Type B pancreatic cell (in vitro differentiated cells): ENCODE data around the gene RANBP3. TPM values are rescaled to one million over a fixed set of nuclear protein-coding genes. Genes with fewer than 3 reads are reported as not detected.

Experiments
- DNase-seq: peaks from one replicate; pipeline ENCODE4 v3.0.0; 2021; ENCODE audit warnings: mixed read lengths; ENCODE audit not compliant: unreplicated experiment; ENCODE audit errors: extremely low spot score
- H3K27ac Mint-ChIP-seq: 2 replicates; pipeline ENCODE4 v1.8.0; 2021; ENCODE audit warnings: mild to moderate bottlenecking, mixed read lengths
- H3K27me3 Mint-ChIP-seq: 2 replicates; pipeline ENCODE4 v1.8.0; 2021; ENCODE audit warnings: mixed read lengths
- H3K36me3 Mint-ChIP-seq: 2 replicates; pipeline ENCODE4 v1.8.0; 2021; ENCODE audit warnings: mixed read lengths
- H3K4me1 Mint-ChIP-seq: one replicate; pipeline ENCODE4 v1.8.0; 2021; ENCODE audit warnings: mixed read lengths; ENCODE audit not compliant: unreplicated experiment
- H3K4me3 Mint-ChIP-seq: 2 replicates; pipeline ENCODE4 v1.8.0; 2021; ENCODE audit warnings: mild to moderate bottlenecking, mixed read lengths
- H3K9me3 Mint-ChIP-seq: 2 replicates; pipeline ENCODE4 v1.8.0; 2021; ENCODE audit warnings: mixed read lengths
- CTCF ChIP-seq: fragments of 200-600 bp; sonication (generic); conservative IDR thresholded peaks from 2 replicates; pipeline ENCODE4 v1.5.0; 2021; ENCODE audit warnings: antibody characterized with exemption, mild to moderate bottlenecking
- total RNA-seq: library from RNA; stranded (reverse); gene quantifications from 2 replicates; pipeline ENCODE4 v1.2.1, GENCODE V29; 2021; ENCODE audit warnings: low replicate concordance

RANBP3 gene
- total RNA-seq, 1 donor from 2014 or later = 92.4 TPM

- no peak for TF ChIP-seq CTCF
Measured at GRCh38 chr19:5975388-5975728, 2.6 kb downstream of the RANBP3 start.

GRCh38 chr19:5974721-5975387, 3.1 kb downstream of the RANBP3 start:
- no peak for DNase-seq
- TF ChIP-seq CTCF = no peak
- H3K4me3 Mint-ChIP-seq = peak overlapping the region; percentile 93
- peaks cover 5% of the 10 kb centered on the region for H3K36me3 Mint-ChIP-seq
- no peaks in the 10 kb centered on the region for H3K27me3 Mint-ChIP-seq
- H3K9me3 Mint-ChIP-seq = no peaks in the 10 kb centered on the region
- peaks cover 31% of the 10 kb centered on the region for H3K4me1 Mint-ChIP-seq
- H3K27ac Mint-ChIP-seq = peak overlapping the region; percentile 56

More at GRCh38 chr19:5975388-5975728, 2.6 kb downstream of the RANBP3 start:
- Mint-ChIP-seq H3K4me3 (peak overlapping the region; percentile 93), H3K4me1 (peaks cover 31% of the 10 kb centered on the region), H3K27ac (peak overlapping the region; percentile 12), H3K27me3 (no peaks in the 10 kb centered on the region), H3K9me3 (no peaks in the 10 kb centered on the region), H3K36me3 (peaks cover 5% of the 10 kb centered on the region)
- no peak for DNase-seq

GRCh38 chr19:5973867-5974635, 3.9 kb downstream of the RANBP3 start:
- H3K36me3 Mint-ChIP-seq = peaks cover 5% of the 10 kb centered on the region
- H3K27me3 Mint-ChIP-seq = no peaks in the 10 kb centered on the region
- H3K9me3 Mint-ChIP-seq = no peaks in the 10 kb centered on the region
- peak overlapping the region; percentile 56 for H3K27ac Mint-ChIP-seq
- TF ChIP-seq CTCF = no peak
- no peak for DNase-seq
- peak overlapping the region; percentile 93 for H3K4me3 Mint-ChIP-seq
- peaks cover 26% of the 10 kb centered on the region for H3K4me1 Mint-ChIP-seq

- DNase-seq = no peak
- no peak overlapping the region for H3K4me3 Mint-ChIP-seq
- H3K36me3 Mint-ChIP-seq = peaks cover 5% of the 10 kb centered on the region
- H3K27ac Mint-ChIP-seq = no peak overlapping the region
- no peak for TF ChIP-seq CTCF
- peaks cover 31% of the 10 kb centered on the region for H3K4me1 Mint-ChIP-seq
- no peaks in the 10 kb centered on the region for H3K9me3 Mint-ChIP-seq
- no peaks in the 10 kb centered on the region for H3K27me3 Mint-ChIP-seq
Measured at GRCh38 chr19:5973376-5973775, 4.6 kb downstream of the RANBP3 start.

- Mint-ChIP-seq H3K36me3 (peaks cover 5% of the 10 kb centered on the region), H3K4me3 (no peak overlapping the region), H3K9me3 (no peaks in the 10 kb centered on the region), H3K27ac (no peak overlapping the region), H3K27me3 (no peaks in the 10 kb centered on the region), H3K4me1 (peaks cover 35% of the 10 kb centered on the region)
- no peak for DNase-seq
- no peak for TF ChIP-seq CTCF
Measured at GRCh38 chr19:5972355-5972731, 5.6 kb downstream of the RANBP3 start.
